Endodermal cell (in vitro differentiated cells): Measurements from ENCODE around the gene UGP2. TPM values are rescaled to one million over a fixed set of nuclear protein-coding genes. Genes with fewer than 3 reads are reported as not detected.

ENCODE experiments used
- DNase-seq: peaks from one replicate; pipeline ENCODE4 v3.0.0-alpha.2; 2017
- H3K27ac ChIP-seq: 2 replicates; pipeline ENCODE4 v1.5.1; 2013; ENCODE audit warnings: mild to moderate bottlenecking, low read depth, low read length, moderate library complexity
- H3K27me3 ChIP-seq: 2 replicates; pipeline ENCODE4 v1.6.1; 2013; ENCODE audit warnings: mild to moderate bottlenecking, low read length, moderate library complexity; ENCODE audit not compliant: insufficient read depth, control insufficient read depth, poor library complexity, severe bottlenecking
- H3K36me3 ChIP-seq: 2 replicates; pipeline ENCODE4 v1.7.0; 2013; ENCODE audit warnings: mild to moderate bottlenecking, low read length, moderate library complexity; ENCODE audit not compliant: control insufficient read depth, insufficient read depth
- H3K4me1 ChIP-seq: one replicate; pipeline ENCODE4 v1.7.0; 2013; ENCODE audit warnings: low read length; ENCODE audit not compliant: control insufficient read depth, insufficient read depth
- H3K4me3 ChIP-seq: 2 replicates; pipeline ENCODE4 v1.5.1; 2013; ENCODE audit warnings: mild to moderate bottlenecking, low read length, moderate library complexity
- H3K9ac ChIP-seq: 2 replicates; pipeline ENCODE4 v1.6.1; 2013; ENCODE audit warnings: mild to moderate bottlenecking, low read length, moderate library complexity; ENCODE audit not compliant: poor library complexity, severe bottlenecking; ENCODE audit errors: extremely low read depth
- H3K9me3 ChIP-seq: 2 replicates; pipeline ENCODE4 v1.6.1; 2013; ENCODE audit warnings: mild to moderate bottlenecking, low read length, moderate library complexity; ENCODE audit not compliant: control insufficient read depth
- H3K27ac Mint-ChIP-seq: 2 replicates; pipeline ENCODE4 v1.8.0; 2020; ENCODE audit warnings: mixed read lengths
- H3K27me3 Mint-ChIP-seq: 2 replicates; pipeline ENCODE4 v1.8.0; 2021; ENCODE audit warnings: mild to moderate bottlenecking, mixed read lengths; ENCODE audit not compliant: insufficient read depth
- H3K36me3 Mint-ChIP-seq: 2 replicates; pipeline ENCODE4 v1.8.0; 2020; ENCODE audit warnings: low read depth, mixed read lengths
- H3K4me1 Mint-ChIP-seq: 2 replicates; pipeline ENCODE4 v1.8.0; 2020; ENCODE audit warnings: mixed read lengths
- H3K4me3 Mint-ChIP-seq: 2 replicates; pipeline ENCODE4 v1.8.0; 2020; ENCODE audit warnings: mild to moderate bottlenecking, moderate library complexity, mixed read lengths
- H3K9me3 Mint-ChIP-seq: 2 replicates; pipeline ENCODE4 v1.8.0; 2020; ENCODE audit warnings: mild to moderate bottlenecking, mixed read lengths
- CTCF ChIP-seq: fragments of 200-600 bp; sonication (generic); conservative IDR thresholded peaks from 2 replicates; pipeline ENCODE4 v1.5.0; 2021; ENCODE audit warnings: antibody characterized with exemption, mild to moderate bottlenecking
- WGBS, 2 experiments: methylation state at CpG; one replicate each; pipeline versions ENCODE4 v1.1.5 to v1.1.7; 2013; ENCODE audit warnings: missing lambda C conversion rate in 2 of 2, mixed read lengths in 1 of 2; ENCODE audit not compliant: insufficient coverage in 1 of 2, insufficient read length in 1 of 2; 5-methylcytosine and 5-hydroxymethylcytosine counted together
- total RNA-seq, 2 donors: library from RNA; stranded (reverse); fragmentation: NEBNext Ultra II Directional in 1 of 2; extraction: Animal tissue kit (Norgen Biotek cat#: 25700) in 1 of 2; gene quantifications; 2 replicates in 1 of 2; 3 replicates in 1 of 2; pipeline ENCODE4 v1.2.1, GENCODE V29; 2021

Gene UGP2
- total RNA-seq, 2 donors from 2014 or later: 104 to 136 TPM

DNA sequence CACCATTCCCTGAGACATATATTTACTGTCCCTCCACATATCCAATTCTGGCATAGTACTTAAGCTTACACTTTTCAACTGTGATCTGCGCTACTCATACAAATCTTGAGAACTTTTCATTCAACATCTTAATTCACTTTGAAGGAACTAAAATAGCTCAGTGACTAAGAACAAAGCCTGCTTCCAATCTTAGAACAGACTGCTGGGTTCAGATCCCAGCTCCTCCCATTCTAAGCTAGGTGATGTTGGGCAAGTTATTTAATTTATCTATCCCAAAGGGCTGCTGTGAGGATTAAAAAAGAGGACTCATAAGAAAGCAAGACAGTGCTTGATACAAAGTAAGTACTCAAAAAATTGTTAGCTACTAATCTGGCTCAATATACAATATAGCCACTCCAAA, 57.9 kb downstream of the UGP2 start:
- Histone ChIP-seq H3K9ac (no peak overlapping the region), H3K4me3 (no peak overlapping the region), H3K9me3 (peaks cover 21% of the 10 kb centered on the region), H3K4me1 (no peaks in the 10 kb centered on the region), H3K36me3 (peaks cover 63% of the 10 kb centered on the region), H3K27ac (no peak overlapping the region), H3K27me3 (no peaks in the 10 kb centered on the region)
- DNase-seq: no peak
- Mint-ChIP-seq H3K27me3 (no peaks in the 10 kb centered on the region), H3K4me3 (no peak overlapping the region), H3K27ac (no peak overlapping the region), H3K4me1 (no peaks in the 10 kb centered on the region), H3K36me3 (peaks cover 64% of the 10 kb centered on the region), H3K9me3 (peaks cover 8% of the 10 kb centered on the region)
- 95 to 100% methylated on average over 1 of the region's 1 CpG for WGBS, 2 experiments
- TF ChIP-seq CTCF: no peak

- Mint-ChIP-seq H3K36me3 (peaks cover 72% of the 10 kb centered on the region), H3K27ac (no peak overlapping the region), H3K9me3 (peaks cover 16% of the 10 kb centered on the region), H3K27me3 (no peaks in the 10 kb centered on the region), H3K4me1 (no peaks in the 10 kb centered on the region), H3K4me3 (no peak overlapping the region)
- H3K27ac ChIP-seq: no peak overlapping the region
- no peak for TF ChIP-seq CTCF
- H3K9me3 ChIP-seq: peaks cover 40% of the 10 kb centered on the region
- H3K36me3 ChIP-seq: peaks cover 68% of the 10 kb centered on the region
- no peak for DNase-seq
- no peaks in the 10 kb centered on the region for H3K27me3 ChIP-seq
- no peaks in the 10 kb centered on the region for H3K4me1 ChIP-seq
- H3K9ac ChIP-seq: no peak overlapping the region
- no peak overlapping the region for H3K4me3 ChIP-seq
Measured at GRCh38 chr2:63902149-63902548, 60.5 kb downstream of the UGP2 start.

- Mint-ChIP-seq H3K4me3 (no peak overlapping the region), H3K9me3 (peaks cover 16% of the 10 kb centered on the region), H3K4me1 (no peaks in the 10 kb centered on the region), H3K27ac (no peak overlapping the region), H3K27me3 (no peaks in the 10 kb centered on the region), H3K36me3 (peaks cover 73% of the 10 kb centered on the region)
- WGBS, 2 experiments: 88 to 96% methylated on average over 2 of the region's 2 CpGs
- H3K4me1 ChIP-seq: no peaks in the 10 kb centered on the region
- H3K4me3 ChIP-seq: no peak overlapping the region
- no peak for DNase-seq
- H3K9ac ChIP-seq: no peak overlapping the region
- TF ChIP-seq CTCF: no peak
- peaks cover 40% of the 10 kb centered on the region for H3K9me3 ChIP-seq
- no peak overlapping the region for H3K27ac ChIP-seq
- H3K36me3 ChIP-seq: peaks cover 67% of the 10 kb centered on the region
- H3K27me3 ChIP-seq: no peaks in the 10 kb centered on the region
Measured at GRCh38 chr2:63903003-63903402, 61.3 kb downstream of the UGP2 start.
